GM15510 (cell line): ENCODE results near the gene MS4A4E.

ENCODE experiments used
- POLR2A ChIP-seq: IDR thresholded peaks from 3 replicates; pipeline ENCODE4 v1.6.1; 2011; ENCODE audit warnings: borderline replicate concordance; ENCODE audit not compliant: insufficient read length; ENCODE audit errors: extremely low read depth

The MS4A4E gene

GRCh38 chr11:60241786-60242185, 1.2 kb downstream of the MS4A4E start:
- no peak for TF ChIP-seq POLR2A

- TF ChIP-seq POLR2A = no peak
Observed at GRCh38 chr11:60240662-60241061, 2.3 kb downstream of the MS4A4E start.

DNA sequence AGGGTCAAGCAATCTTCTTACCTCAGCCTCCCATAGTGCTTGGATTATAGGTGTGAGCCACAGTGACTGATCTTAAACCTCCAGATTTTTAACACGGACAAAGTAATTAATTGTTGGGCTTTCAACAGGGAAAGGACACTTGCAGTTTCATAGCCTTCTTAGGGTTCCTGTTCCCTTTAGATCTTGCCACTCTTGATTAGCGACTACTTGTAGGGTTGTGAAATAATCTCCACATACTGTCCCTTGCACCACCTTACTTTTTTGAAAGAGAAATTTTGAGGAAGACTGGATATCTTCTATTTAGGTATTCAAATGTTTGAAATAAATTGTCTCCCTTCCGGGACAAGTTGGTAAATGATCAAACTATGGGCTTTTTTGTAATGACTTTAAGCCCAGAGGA, 7.6 kb downstream of the MS4A4E start:
- no peak for TF ChIP-seq POLR2A

DNA sequence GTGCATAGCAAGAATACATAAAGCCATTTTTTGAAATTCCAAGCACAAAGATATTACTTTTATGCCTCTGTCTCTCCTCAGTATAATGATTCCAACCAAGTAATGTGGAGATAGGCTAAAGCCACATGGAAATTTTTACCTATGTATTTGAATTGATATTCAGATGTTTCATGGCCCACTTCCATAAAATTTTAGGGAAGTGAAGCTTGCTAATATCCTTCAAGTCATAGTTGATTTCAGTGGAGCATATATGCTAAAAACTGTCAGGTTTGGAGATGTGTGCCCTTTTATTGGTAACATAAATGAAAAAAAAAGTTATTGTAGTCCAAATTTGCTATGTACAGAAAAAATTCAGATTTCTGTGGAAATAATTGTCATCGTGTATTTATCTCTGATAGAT, 12.3 kb downstream of the MS4A4E start:
- TF ChIP-seq POLR2A = no peak

GRCh38 chr11:60222141-60222540, 20.8 kb downstream of the MS4A4E start:
- no peak for TF ChIP-seq POLR2A

- no peak for TF ChIP-seq POLR2A
Observed at GRCh38 chr11:60221692-60222091, 21.2 kb downstream of the MS4A4E start.

- TF ChIP-seq POLR2A = no peak
Observed at GRCh38 chr11:60221181-60221580, 21.8 kb downstream of the MS4A4E start.

GRCh38 chr11:60214386-60214785, 28.6 kb downstream of the MS4A4E start:
- TF ChIP-seq POLR2A = no peak

GRCh38 chr11:60211206-60211605, 31.7 kb downstream of the MS4A4E start:
- no peak for TF ChIP-seq POLR2A

DNA sequence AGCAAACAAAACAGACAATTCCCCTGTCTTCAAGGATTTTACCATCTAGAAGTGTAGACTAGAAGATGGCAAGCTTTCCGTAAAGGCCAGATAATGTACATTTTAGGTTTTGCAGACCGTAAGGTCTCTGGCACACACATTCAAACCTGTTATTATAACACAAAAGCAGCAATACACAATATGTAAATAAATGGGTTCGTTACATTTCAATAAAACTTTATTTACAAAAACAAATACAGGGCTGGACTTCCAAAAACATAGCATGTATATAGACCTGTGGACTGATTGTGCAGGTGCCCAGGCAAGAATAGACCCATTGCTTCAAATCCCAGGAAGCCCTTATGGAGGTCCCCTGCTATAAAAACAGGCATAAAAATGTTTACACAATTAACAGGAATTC, 33.0 kb downstream of the MS4A4E start:
- TF ChIP-seq POLR2A = no peak

GRCh38 chr11:60208951-60209350, 34.0 kb downstream of the MS4A4E start:
- TF ChIP-seq POLR2A = no peak

DNA sequence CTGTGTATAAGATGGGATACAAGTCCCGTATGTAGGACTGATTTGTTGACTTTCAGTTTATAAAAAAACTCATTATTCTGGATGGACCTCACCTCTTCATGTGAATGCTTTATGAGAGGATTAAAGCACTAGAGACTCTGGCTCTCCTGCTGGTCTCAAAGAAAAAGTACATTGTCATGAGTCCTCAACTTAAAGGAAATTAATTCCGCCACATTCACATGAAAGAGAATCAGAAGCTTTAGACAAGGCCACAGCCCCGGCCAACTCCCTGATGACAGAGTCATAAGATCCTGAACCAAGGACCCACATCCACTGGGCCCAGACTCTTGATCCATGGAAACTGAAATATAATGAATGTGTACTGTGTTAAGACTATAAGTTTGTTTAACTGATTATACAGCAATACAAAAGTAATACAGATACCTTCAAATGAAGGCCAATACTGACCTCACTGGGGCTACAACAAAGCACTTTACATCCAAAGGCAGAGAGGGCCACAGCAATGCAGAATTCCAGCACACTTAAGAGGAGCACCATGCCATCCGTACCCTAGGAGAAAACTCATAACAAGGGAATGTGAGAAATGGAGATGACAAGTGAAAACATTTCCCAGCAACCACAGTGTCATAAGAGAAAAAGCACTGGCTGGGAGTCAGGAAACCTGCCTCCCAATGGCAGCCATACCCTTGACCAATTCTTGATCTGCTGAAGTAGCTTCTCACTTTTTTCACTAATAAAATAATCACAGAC, 34.6 kb downstream of the MS4A4E start:
- TF ChIP-seq POLR2A = no peak

DNA sequence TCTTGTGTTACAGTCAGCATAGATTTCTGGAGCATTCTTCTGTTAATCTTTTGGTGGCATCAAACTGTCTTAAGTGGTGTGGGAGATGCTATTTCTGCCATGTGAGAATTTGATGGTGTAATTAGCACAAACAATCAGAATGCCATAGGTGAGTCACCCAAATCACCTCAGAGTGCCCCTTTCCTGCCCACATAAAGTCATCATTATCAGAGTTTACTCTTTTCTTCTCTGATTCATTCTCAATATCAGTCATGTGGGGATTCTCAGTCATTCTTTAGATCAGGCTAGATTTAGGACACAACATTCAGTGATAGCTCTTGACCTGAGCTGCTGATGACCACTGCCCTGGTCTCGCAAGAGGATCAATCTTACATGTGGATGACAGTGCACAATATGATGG, 36.3 kb downstream of the MS4A4E start:
- TF ChIP-seq POLR2A = no peak

DNA sequence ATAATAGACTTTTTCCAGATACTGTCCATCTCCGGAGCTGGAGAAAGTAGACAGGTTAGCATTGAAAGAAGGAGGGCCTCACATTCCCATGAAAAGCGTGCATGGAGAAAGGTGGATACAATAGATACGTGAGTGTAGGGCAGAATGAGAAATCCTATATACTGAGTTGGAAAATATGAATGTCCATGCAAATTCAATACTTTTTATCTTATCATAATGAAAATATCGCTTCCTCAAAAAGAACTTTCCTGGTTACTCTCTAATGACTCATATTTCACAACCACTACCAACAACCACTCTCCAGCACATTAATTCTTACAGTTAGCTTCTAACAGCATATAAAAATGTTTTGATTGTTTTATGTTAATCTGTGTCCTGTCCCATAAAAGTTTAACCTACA, 38.0 kb downstream of the MS4A4E start:
- TF ChIP-seq POLR2A = no peak

- no peak for TF ChIP-seq POLR2A
Observed at GRCh38 chr11:60197442-60197841, 45.5 kb downstream of the MS4A4E start.

DNA sequence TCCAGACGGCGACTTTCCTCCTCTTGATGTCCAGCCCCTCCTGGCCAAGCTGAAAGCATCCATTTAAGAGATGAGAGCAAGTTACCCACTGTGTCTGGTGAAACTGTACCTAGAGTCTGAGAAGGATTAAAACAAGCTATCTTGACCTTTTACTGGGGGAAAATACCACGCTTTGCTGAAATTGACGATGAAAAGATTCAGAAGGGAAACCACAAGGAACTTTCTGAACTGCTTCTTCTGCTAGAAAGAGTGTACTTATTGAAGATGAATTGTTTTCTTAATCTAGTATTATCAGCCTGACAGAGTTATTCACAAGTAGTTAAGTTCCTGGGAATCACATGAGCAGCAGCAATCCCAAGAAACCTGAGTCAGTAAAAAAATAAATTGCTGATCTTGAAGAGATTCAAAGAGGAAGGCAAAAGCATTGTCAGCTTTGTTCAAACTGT, 47.0 kb downstream of the MS4A4E start:
- TF ChIP-seq POLR2A = no peak

GRCh38 chr11:60194511-60194910, 48.4 kb downstream of the MS4A4E start:
- no peak for TF ChIP-seq POLR2A

GRCh38 chr11:60193687-60194433, 49.1 kb downstream of the MS4A4E start:
- TF ChIP-seq POLR2A = no peak
